CD14-positive monocyte (primary cell): ENCODE results near the gene ACSF2. TPM values are rescaled to one million over a fixed set of nuclear protein-coding genes. Genes with fewer than 3 reads are reported as not detected.

Experiments used
- DNase-seq, 3 donors: peaks; one replicate each; pipeline ENCODE4 v3.0.0-alpha.2; 2011 to 2022
- H2AFZ ChIP-seq: 2 replicates; pipeline ENCODE4 v1.6.0; 2012; ENCODE audit warnings: mild to moderate bottlenecking, low read depth, low read length, inconsistent platforms; ENCODE audit not compliant: insufficient read depth, poor library complexity, severe bottlenecking
- H3K27ac ChIP-seq, 2 donors: 1 replicate in 1 of 2; 2 replicates in 1 of 2; pipeline ENCODE4 v1.5.1; 2012 to 2013; ENCODE audit warnings: low read length in 2 of 2, control low read depth in 1 of 2, inconsistent platforms in 1 of 2, low read depth in 1 of 2, mild to moderate bottlenecking in 1 of 2
- H3K27me3 ChIP-seq, 2 donors: one replicate each; pipeline versions ENCODE4 v1.6.0 to v1.6.1; 2011 to 2013; ENCODE audit warnings: low read length in 2 of 2; ENCODE audit not compliant: control insufficient read depth in 2 of 2, insufficient read depth in 2 of 2
- H3K36me3 ChIP-seq, 2 donors: replicated peaks in 1 of 2; 1 replicate in 1 of 2; 2 replicates in 1 of 2; pipeline versions ENCODE4 v1.5.1 to v1.6.1; 2012 to 2013; ENCODE audit warnings: low read length in 2 of 2, control low read depth in 1 of 2, inconsistent platforms in 1 of 2, mild to moderate bottlenecking in 1 of 2; ENCODE audit not compliant: insufficient read depth in 2 of 2, control insufficient read depth in 1 of 2
- H3K4me1 ChIP-seq, 2 donors: 1 replicate in 1 of 2; 2 replicates in 1 of 2; pipeline versions ENCODE4 v1.5.1 to v1.6.1; 2012 to 2013; ENCODE audit warnings: low read length in 2 of 2, control low read depth in 1 of 2, inconsistent platforms in 1 of 2, mild to moderate bottlenecking in 1 of 2, moderate library complexity in 1 of 2; ENCODE audit not compliant: insufficient read depth in 2 of 2, control insufficient read depth in 1 of 2
- H3K4me2 ChIP-seq: replicated peaks from 2 replicates; pipeline ENCODE3; 2012; ENCODE audit warnings: low read length, moderate library complexity, mild to moderate bottlenecking; ENCODE audit not compliant: poor library complexity, severe bottlenecking; ENCODE audit errors: extremely low read depth
- H3K4me3 ChIP-seq, 3 experiments: fragments of 200-600 bp in 1 of 3; sonication (generic) in 1 of 3; replicated peaks in 1 of 3; 1 replicate in 2 of 3; 2 replicates in 1 of 3; pipeline ENCODE4 v1.5.1; 2011 to 2013; ENCODE audit warnings: low read length in 3 of 3, mild to moderate bottlenecking in 3 of 3, control low read depth in 2 of 3, low read depth in 2 of 3, inconsistent platforms in 1 of 3, moderate library complexity in 1 of 3
- H3K79me2 ChIP-seq: 2 replicates; pipeline ENCODE4 v1.6.0; 2012; ENCODE audit warnings: mild to moderate bottlenecking, control low read depth, inconsistent platforms, low read length, moderate library complexity; ENCODE audit not compliant: insufficient read depth
- H3K9ac ChIP-seq: 2 replicates; pipeline ENCODE4 v1.6.0; 2017; ENCODE audit warnings: low read length, mild to moderate bottlenecking; ENCODE audit not compliant: insufficient read depth, poor library complexity, severe bottlenecking
- H3K9me3 ChIP-seq, 2 donors: replicated peaks in 1 of 2; 1 replicate in 1 of 2; 2 replicates in 1 of 2; pipeline versions ENCODE4 v1.5.1 to v1.6.1; 2012 to 2013; ENCODE audit warnings: low read length in 2 of 2, control low read depth in 1 of 2; ENCODE audit not compliant: control insufficient read depth in 1 of 2, insufficient read depth in 1 of 2
- H4K20me1 ChIP-seq: 2 replicates; pipeline ENCODE4 v1.6.0; 2012; ENCODE audit warnings: mild to moderate bottlenecking, low read length, control low read depth, moderate library complexity; ENCODE audit not compliant: insufficient read depth
- H3K27ac Mint-ChIP-seq, 7 donors: one replicate each; pipeline ENCODE4 v1.8.0; 2020; ENCODE audit warnings: mild to moderate bottlenecking in 7 of 7, mixed read lengths in 7 of 7, moderate library complexity in 6 of 7, inconsistent platforms in 2 of 7
- H3K27me3 Mint-ChIP-seq, 3 donors: one replicate each; pipeline ENCODE4 v1.8.0; 2021 to 2022; ENCODE audit warnings: low read depth in 3 of 3, mild to moderate bottlenecking in 3 of 3, mixed read lengths in 3 of 3, moderate library complexity in 3 of 3, inconsistent platforms in 1 of 3
- H3K36me3 Mint-ChIP-seq, 2 donors: one replicate each; pipeline ENCODE4 v1.8.0; 2020; ENCODE audit warnings: mixed read lengths in 2 of 2, inconsistent platforms in 1 of 2, mild to moderate bottlenecking in 1 of 2
- H3K4me1 Mint-ChIP-seq: one replicate; pipeline ENCODE4 v1.8.0; 2020; ENCODE audit warnings: mild to moderate bottlenecking, mixed read lengths
- H3K4me3 Mint-ChIP-seq, 2 donors: one replicate each; pipeline ENCODE4 v1.8.0; 2020; ENCODE audit warnings: mild to moderate bottlenecking in 2 of 2, mixed read lengths in 2 of 2, moderate library complexity in 1 of 2
- H3K9me3 Mint-ChIP-seq, 7 donors: one replicate each; pipeline ENCODE4 v1.8.0; 2020 to 2022; ENCODE audit warnings: mixed read lengths in 7 of 7, mild to moderate bottlenecking in 6 of 7, moderate library complexity in 6 of 7, inconsistent platforms in 2 of 7
- WGBS: methylation state at CpG from one replicate; pipeline ENCODE4 v1.1.5; 2013; ENCODE audit warnings: missing lambda C conversion rate; ENCODE audit not compliant: insufficient coverage; 5-methylcytosine and 5-hydroxymethylcytosine counted together
- intact Hi-C, 2 donors: fragments of 100-400 bp; cut with micrococcal nuclease; formaldehyde crosslinking; loops; one replicate each; pipeline versions ENCODE4 v1.15.0 to v1.15.1; 2023
- polyA plus RNA-seq, 3 donors: library from polyadenylated mRNA; depleted of rRNA in 1 of 3; unstranded in 2 of 3; stranded (reverse) in 1 of 3; fragments of 300-500 nt in 2 of 3; fragments of >200 nt in 1 of 3; fragmentation: Illumina TruSeq in 2 of 3; gene quantifications; 1 replicate in 2 of 3; 2 replicates in 1 of 3; pipeline ENCODE4 v1.2.3, GENCODE V29; 2012 to 2021
- TF ChIP-seq, protein P1 (sequence below): fragments of 200-600 bp; IDR thresholded peaks from one replicate; pipeline ENCODE4 v1.8.0; 2022; ENCODE audit warnings: antibody characterized with exemption, mild to moderate bottlenecking

The ACSF2 gene
- polyA plus RNA-seq, 3 donors, result 2.8 to 24.4 (median 5.5) TPM

DNA sequence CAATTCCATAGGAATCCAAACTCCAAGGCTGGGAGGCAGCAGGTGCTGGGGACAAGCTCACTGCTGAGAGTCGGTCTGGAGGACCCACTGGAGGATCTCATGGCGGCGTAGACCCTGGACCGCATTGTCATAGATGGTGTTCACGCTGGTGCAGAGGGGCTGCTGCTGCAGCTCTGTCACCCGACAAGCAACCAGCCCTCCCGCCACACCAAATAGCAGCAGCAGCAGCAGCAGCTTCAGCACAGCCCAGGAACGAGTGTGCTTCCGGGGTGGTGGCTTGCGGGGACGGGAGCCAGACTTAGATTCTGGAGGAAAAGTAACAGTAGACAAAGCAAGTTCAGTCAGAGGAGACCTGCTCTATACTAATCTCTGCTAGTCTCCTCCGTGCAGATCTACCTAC is 43.1 kb upstream of the ACSF2 start:
- Histone ChIP-seq H3K4me2 (no peak overlapping the region), H3K27ac (no peak overlapping the region), H3K9ac (no peak overlapping the region), H3K27me3 (no peaks in the 10 kb centered on the region), H3K36me3 (peaks cover 71 to 97% of the 10 kb centered on the region in 2 donors), H3K79me2 (peaks cover 2% of the 10 kb centered on the region), H4K20me1 (peaks cover 15% of the 10 kb centered on the region), H3K9me3 (no peaks in the 10 kb centered on the region), H3K4me3 (no peak overlapping the region), H2AFZ (no peak overlapping the region), H3K4me1 (peaks cover 8 to 9% of the 10 kb centered on the region in 2 donors)
- peaks cover 78 to 94% of the 10 kb centered on the region in 2 donors for H3K36me3 Mint-ChIP-seq
- intact Hi-C loops, result no loop called here
- WGBS, result 98% methylated on average over 11 of the region's 12 CpGs
- H3K4me1 Mint-ChIP-seq, result peaks cover 12% of the 10 kb centered on the region
- H3K9me3 Mint-ChIP-seq, result no peaks in the 10 kb centered on the region
- peaks cover 0 to 2% (median 0%) of the 10 kb centered on the region in 3 donors for H3K27me3 Mint-ChIP-seq
- peak overlapping the region in 1 of 7 donors; percentile 63 for H3K27ac Mint-ChIP-seq
- no peak overlapping the region for H3K4me3 Mint-ChIP-seq
- DNase-seq, result no peak
- TF ChIP-seq, protein P1, sequence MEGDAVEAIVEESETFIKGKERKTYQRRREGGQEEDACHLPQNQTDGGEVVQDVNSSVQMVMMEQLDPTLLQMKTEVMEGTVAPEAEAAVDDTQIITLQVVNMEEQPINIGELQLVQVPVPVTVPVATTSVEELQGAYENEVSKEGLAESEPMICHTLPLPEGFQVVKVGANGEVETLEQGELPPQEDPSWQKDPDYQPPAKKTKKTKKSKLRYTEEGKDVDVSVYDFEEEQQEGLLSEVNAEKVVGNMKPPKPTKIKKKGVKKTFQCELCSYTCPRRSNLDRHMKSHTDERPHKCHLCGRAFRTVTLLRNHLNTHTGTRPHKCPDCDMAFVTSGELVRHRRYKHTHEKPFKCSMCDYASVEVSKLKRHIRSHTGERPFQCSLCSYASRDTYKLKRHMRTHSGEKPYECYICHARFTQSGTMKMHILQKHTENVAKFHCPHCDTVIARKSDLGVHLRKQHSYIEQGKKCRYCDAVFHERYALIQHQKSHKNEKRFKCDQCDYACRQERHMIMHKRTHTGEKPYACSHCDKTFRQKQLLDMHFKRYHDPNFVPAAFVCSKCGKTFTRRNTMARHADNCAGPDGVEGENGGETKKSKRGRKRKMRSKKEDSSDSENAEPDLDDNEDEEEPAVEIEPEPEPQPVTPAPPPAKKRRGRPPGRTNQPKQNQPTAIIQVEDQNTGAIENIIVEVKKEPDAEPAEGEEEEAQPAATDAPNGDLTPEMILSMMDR, result no peak

DNA sequence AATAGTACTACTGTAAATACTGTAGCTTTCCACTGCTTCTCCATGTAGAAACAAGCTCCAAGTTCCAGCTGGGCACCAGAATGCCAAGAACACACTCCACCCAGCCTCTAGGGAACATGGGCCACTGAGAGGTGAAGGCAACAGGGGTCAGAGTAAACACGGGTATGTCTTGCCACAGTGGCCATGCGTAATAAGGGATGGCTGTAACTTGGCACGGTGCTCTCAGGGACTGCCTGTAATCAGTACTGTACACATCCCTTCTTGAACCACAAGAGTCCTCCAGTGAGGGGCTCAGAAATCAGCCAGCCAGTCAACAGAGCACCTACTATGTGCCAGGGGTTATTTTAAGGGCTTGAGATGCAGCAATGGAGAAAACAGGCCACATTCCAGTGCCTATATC is 39.5 kb upstream of the ACSF2 start:
- Histone ChIP-seq H3K27me3 (no peaks in the 10 kb centered on the region), H3K4me2 (no peak overlapping the region), H3K9me3 (no peaks in the 10 kb centered on the region), H3K36me3 (peaks cover 99 to 100% of the 10 kb centered on the region in 2 donors), H3K9ac (no peak overlapping the region), H4K20me1 (peaks cover 38% of the 10 kb centered on the region), H3K4me1 (no peaks in the 10 kb centered on the region), H3K4me3 (no peak overlapping the region), H3K79me2 (peaks cover 17% of the 10 kb centered on the region), H3K27ac (no peak overlapping the region), H2AFZ (no peak overlapping the region)
- H3K9me3 Mint-ChIP-seq, result no peaks in the 10 kb centered on the region
- H3K4me1 Mint-ChIP-seq, result peaks cover under 1% of the 10 kb centered on the region
- 89% methylated on average over 2 of the region's 3 CpGs for WGBS
- peak overlapping the region in 1 of 7 donors; percentile 12 for H3K27ac Mint-ChIP-seq
- H3K27me3 Mint-ChIP-seq, result peaks cover 0 to 2% (median 0%) of the 10 kb centered on the region in 3 donors
- H3K36me3 Mint-ChIP-seq, result peaks cover 95 to 100% of the 10 kb centered on the region in 2 donors
- no peak for DNase-seq
- TF ChIP-seq, protein P1, result no peak
- no peak overlapping the region for H3K4me3 Mint-ChIP-seq
- intact Hi-C loops, result no loop called here
